Fibroblast of peridontal ligament (primary cell): ENCODE data around the gene NLRP6.
"Not testable (repeated sequence)": the region's sequence is repeated elsewhere in the genome, so short reads cannot be mapped to it uniquely, and the experiment has no call there.

Experiments
- DNase-seq: peaks from one replicate; pipeline ENCODE4 v3.0.0-alpha.2; 2010; ENCODE audit errors: extremely low read depth

NLRP6 gene

DNA sequence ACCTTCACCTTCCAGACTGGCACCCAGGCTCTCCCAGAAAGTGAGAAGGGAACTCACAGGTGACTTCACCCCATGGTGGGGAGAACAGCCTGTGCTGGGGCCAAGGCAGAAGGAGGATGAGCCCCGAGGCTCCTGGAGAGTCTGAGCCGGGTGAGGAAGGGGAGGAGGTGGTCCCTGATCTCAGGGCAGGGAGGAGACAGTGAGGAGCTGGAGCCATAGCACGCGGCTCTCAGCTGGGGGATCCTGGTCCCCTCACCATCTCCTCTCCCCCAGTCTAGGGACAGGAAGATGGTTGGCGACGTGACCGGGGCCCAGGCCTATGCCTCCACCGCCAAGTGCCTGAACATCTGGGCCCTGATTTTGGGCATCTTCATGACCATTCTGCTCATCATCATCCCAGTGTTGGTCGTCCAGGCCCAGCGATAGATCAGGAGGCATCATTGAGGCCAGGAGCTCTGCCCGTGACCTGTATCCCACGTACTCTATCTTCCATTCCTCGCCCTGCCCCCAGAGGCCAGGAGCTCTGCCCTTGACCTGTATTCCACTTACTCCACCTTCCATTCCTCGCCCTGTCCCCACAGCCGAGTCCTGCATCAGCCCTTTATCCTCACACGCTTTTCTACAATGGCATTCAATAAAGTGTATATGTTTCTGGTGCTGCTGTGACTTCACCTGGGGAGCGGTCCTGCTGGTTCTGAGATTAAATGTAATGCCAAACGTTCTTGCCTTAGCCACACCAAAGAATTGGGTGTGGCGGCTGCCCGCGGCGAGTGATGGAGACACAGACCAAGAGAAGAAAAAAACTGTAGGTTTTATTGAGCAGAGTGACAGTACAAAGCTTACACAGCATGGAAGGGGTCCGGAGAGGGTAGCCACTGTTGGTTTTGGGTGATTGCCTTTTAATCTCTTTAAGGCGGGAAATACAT, 30.8 kb downstream of the NLRP6 start:
- DNase-seq = not testable (repeated sequence)

DNA sequence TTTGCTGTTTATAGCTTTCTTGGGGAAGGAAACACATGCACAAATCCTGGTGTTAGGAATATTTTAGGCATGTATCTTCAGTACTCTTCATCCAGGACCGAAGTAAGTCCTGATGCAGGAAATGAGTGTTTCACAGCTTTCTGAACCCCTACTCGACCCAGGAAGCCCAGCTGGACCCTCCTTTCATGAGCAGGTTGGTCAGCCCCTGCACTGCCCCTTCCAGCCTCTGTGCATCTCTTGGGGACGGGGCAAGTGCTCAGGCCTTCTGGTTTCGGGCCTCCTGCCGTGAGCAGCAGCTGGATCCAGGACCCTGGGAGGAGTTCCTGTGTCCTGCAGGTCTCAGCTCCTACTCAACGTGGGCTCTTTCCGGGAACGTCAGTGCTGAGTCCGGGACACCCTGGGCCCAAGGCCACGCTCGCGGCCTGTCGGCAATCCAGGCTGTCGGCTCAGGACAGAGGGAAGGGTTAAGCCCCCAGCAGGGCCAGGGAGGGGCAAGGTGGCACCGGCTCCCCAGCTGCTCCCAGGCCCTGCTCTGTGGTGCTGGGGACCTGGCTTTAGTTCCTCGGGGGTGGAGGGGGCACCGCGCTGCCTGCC, 31.9 kb downstream of the NLRP6 start:
- DNase-seq = not testable (repeated sequence)

DNA sequence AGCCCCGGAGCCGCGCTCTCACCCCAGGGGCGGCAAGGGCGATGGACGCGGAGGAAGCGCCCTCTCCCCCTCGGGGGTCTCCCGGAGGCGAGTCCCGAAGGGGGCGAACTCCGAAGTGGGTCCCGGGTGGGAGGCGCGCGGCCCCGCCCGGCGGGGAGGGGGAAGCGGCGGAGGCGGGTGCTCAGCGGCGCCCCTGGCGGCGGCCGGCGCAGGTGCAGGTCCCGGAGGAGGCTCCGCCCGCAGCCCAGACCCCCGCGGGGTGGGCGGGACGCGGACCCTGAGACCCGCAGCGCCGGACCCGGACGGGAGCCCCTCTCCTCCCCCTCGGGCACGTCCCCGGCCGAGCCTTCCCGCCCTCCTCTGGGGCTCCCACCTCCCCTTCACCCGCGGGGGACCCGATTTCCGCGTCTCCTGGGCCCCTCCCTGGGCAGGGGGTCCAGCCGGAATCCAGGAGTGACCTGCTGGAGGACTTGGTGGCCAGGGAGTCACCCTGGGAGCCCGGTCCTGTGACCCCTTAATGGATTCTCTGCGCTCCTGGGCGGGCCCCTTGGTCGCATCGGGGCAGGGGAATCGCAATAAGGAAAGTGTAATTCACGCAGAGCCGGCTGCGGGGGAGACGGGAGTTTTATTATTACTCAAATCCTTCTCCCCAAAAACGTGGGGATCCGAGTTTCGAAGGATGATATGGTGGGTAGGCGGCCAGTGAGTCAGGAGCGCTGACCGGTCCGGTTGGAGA, 33.0 kb downstream of the NLRP6 start:
- not testable (repeated sequence) for DNase-seq

DNA sequence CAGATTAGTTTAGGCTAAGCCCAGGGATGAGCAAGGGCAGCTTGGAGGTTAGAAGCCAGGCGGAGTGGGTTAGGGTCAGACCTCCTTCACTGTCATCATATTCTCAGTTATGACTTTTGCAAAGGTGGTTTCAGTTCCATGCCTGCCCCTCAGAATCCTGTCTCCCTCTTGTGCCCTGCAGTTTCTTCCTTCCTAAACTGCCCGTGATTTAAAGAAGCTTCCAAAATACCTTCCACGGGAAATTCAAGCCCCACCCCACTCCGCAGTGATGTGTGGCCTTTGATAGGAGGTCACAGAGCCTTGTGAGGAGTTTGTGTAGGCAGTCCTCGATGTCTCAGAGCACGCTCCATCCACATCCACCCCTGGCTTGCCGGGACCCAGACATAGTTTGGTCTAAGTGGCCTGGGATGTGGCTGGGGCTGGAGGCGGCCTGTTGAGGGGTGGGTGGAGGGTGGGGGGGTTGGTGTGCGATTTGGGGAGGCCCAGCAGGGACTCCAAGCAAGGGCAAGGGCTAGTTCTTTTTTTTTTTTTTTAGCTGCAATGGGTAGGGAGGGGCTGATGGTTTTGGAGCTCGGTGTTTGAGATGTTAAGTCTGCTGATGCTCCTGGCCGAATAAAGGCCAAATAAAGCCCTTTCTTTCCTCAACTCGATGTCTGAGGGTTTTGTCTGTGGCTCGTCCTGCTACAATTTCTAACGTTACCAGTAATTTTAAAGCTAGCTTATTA, 34.0 kb downstream of the NLRP6 start:
- DNase-seq = no peak

DNA sequence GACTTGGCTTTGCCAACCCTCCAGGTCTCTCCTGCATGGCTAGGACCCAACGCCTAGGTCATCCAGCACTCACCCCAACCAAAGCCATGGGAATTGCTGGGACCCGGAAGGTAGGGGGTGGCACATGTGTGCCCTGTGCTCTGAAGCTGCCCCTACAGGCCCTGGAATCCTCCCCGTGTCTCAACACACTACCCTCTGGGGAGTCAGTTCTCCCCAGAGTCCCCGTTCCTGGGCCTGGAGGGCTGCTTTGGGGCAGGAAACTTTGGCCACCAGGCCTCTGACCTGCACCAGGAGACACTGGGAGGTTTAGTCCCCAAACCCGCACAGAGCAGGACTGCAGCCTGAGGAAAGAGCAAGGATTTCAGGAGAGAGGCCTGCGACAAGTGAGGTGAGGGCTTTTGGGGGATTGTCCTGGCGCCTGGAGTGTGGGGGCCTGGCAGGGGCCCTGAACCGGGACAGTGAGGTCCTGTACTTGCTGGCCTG, 35.1 kb downstream of the NLRP6 start:
- DNase-seq = no peak

DNA sequence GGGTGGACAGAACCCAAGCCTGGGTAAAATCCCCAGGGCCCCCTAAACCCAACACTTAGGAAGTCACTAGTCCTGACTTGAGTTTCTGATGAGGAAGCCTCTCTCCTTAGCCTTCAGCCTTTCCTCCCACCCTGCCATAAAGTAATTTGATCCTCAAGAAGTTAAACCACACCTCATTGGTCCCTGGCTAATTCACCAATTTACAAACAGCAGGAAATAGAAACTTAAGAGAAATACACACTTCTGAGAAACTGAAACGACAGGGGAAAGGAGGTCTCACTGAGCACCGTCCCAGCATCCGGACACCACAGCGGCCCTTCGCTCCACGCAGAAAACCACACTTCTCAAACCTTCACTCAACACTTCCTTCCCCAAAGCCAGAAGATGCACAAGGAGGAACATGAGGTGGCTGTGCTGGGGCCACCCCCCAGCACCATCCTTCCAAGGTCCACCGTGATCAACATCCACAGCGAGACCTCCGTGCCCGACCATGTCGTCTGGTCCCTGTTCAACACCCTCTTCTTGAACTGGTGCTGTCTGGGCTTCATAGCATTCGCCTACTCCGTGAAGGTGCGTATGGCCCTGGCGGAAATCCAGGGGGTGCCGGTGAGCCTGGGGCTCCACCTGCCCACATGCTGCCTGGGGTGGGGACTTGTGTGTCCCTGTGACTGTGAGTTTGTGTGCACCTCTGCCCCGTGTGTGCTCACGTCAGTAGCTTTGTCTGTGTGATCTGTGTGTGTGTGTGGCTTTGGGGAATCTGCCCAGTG, 35.8 kb downstream of the NLRP6 start, which contains the start of gene IFITM1:
Gene IFITM1, plus strand, starts transcription at position 254 of the 767 bp plus-strand sequence. Its CDS starts 131 bp downstream, at position 385.
- peak; percentile 92 for DNase-seq

DNA sequence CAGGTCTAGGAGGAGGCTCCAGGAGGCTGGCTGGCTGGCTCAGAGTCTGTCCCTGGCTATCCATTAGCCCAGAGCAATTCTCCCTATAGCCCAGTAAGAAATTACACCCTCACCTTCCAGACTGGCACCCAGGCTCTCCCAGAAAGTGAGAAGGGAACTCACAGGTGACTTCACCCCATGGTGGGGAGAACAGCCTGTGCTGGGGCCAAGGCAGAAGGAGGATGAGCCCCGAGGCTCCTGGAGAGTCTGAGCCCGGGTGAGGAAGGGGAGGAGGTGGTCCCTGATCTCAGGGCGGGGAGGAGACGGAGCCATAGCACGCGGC, 36.3 kb downstream of the NLRP6 start:
- not testable (repeated sequence) for DNase-seq

DNA sequence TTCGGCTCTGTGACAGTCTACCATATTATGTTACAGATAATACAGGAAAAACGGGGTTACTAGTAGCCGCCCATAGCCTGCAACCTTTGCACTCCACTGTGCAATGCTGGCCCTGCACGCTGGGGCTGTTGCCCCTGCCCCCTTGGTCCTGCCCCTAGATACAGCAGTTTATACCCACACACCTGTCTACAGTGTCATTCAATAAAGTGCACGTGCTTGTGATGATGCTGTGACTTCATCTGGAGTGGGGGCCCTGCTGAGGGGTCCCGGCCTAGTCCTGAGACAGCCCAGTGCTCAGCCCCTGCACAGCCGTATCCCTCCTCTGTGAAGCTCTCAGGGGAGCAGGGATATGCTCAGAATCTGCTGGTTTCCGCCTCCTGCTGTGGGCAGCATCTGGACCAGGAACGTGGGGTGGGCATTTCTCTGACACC, 36.9 kb downstream of the NLRP6 start:
- no peak for DNase-seq

DNA sequence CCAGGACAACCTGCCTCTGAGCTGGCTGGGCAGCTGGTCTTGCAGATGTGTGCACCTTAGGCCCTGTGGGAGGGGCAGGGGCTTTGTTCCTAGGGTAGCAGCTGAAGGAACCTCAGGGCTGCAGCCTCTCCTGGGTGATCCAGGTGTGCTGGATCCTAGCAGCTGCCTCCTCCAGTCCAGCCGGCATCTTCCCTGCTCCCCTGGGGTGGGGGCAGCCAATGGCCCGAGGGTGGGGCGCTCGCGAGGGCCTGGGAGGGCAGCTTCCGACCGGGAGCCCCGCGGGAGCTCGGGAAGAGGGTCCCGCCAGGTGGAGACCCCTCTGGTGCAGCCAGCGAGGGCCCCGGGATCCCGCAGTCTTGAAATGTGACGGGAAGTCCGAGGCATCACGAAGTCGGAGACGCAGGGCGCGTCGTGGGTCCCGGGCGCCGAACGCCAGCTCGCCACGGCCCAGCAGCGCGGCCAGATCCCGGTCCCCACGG, 37.3 kb downstream of the NLRP6 start:
- no peak for DNase-seq

DNA sequence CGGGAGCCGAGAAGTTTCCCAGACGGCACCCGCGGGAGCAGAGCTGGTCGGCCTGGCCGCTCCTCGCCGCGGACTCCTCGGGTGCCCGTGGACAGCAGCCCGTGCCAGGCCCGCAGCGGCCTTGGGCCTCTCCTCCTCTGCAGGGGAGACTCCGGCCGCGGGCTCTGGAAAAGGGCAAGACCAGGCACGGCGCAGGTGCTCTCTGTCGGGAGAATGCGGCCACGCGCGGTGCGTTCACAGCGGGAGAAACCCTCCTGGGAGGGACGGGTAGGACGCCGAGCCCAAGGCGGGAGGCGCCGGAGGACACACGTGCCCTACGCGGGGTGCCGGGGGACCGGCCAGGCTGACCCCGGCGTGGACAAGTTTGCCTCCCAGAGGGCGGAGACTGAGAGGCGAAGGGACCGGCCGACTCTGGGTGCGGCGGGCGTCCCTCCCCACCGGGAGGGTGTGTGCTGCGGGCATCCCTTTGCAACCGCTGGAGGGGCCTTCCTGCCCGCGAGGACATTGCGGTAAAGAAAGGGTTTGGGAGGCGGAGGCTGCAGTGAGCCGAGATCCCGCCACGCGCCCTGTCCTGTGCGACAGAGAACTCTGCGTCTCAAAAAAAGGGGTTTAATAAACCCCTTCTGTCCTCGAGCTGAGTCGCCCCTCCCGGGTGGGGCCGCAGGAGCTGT, 38.0 kb downstream of the NLRP6 start:
- no peak for DNase-seq

DNA sequence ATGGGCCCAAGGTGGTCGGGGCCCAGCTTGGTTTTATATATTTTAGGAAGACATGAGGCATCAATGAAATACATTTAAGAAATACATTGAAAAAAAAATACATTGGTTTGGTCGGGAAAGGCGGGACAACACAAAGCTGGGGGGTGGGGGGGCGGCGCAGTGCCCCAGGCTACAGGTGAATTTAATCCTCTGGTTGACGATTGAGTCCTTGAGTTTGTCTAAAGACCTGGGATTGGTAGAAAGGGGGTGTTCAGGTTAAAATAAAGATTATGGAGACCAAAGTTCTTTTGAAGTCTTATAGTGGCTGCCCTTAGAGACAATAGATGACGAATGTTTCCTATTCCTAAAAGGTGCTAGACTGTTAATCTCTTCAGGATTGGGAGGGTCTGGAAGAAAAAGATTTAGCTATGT, 38.7 kb downstream of the NLRP6 start:
- DNase-seq = no peak

DNA sequence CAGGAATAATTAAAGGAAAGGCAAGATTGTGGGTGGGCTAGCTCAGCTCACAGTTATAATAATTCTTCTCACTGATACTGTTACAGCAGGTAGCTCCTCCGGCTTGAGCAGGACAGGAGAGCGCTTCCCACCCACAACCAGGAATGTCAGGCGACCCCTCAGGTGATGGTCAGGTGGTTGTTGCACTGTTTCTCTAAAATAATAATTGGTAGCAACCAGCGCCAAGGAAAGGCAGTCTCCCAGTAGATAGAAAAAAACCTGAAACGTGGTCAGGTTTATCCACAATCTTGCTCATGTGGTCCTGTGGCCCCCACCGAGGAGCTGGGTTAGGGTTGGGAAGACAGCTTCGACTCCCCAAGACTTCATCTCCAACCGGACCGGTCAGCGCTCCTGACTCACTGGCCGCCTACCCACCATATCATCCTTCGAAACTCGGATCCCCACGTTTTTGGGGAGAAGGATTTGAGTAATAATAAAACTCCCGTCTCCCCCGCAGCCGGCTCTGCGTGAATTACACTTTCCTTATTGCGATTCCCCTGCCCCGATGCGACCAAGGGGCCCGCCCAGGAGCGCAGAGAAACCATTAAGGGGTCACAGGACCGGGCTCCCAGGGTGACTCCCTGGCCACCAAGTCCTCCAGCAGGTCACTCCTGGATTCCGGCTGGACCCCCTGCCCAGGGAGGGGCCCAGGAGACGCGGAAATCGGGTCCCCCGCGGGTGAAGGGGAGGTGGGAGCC, 39.6 kb downstream of the NLRP6 start:
- DNase-seq = not testable (repeated sequence)

DNA sequence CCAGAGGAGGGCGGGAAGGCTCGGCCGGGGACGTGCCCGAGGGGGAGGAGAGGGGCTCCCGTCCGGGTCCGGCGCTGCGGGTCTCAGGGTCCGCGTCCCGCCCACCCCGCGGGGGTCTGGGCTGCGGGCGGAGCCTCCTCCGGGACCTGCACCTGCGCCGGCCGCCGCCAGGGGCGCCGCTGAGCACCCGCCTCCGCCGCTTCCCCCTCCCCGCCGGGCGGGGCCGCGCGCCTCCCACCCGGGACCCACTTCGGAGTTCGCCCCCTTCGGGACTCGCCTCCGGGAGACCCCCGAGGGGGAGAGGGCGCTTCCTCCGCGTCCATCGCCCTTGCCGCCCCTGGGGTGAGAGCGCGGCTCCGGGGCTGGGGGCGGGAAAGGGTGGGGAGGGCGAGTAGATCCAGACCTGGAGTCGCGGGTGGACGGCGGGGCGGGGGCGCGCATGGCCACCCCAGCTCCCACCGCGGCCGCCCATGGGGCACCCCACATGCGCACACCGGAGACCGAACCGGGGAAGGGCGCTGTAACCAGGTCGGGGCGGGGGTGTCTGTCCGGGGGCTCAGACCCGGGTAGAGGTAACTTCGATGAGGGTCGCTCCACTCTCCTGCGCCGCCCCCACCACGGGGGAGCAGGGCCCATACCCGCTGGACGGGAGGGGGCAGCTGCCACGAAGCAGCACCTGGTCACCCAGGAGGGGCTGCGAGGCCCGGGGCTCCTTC, 40.4 kb downstream of the NLRP6 start:
- not testable (repeated sequence) for DNase-seq

DNA sequence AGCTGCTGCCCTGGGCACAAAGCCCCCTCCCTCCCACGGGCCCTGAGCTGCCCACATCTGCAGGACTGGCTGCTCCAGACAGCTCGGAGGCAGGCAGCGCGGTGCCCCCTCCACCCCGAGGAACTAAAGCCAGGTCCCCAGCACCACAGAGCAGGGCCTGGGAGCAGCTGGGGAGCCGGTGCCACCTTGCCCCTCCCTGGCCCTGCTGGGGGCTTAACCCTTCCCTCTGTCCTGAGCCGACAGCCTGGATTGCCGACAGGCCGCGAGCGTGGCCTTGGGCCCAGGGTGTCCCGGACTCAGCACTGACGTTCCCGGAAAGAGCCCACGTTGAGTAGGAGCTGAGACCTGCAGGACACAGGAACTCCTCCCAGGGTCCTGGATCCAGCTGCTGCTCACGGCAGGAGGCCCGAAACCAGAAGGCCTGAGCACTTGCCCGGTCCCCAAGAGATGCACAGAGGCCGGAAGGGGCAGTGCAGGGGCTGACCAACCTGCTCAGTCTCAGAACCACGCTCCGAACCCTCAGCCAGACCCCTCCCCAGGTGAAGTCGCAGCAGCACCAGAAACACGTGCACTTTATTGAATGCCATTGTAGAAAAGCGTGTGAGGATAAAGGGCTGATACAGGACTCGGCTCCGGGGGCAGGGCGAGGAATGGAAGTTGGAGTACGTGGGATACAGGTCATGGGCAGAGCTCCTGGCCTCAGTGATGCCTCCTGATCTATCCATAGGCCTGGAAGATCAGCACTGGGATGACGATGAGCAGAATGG, 41.1 kb downstream of the NLRP6 start:
- DNase-seq = not testable (repeated sequence)

DNA sequence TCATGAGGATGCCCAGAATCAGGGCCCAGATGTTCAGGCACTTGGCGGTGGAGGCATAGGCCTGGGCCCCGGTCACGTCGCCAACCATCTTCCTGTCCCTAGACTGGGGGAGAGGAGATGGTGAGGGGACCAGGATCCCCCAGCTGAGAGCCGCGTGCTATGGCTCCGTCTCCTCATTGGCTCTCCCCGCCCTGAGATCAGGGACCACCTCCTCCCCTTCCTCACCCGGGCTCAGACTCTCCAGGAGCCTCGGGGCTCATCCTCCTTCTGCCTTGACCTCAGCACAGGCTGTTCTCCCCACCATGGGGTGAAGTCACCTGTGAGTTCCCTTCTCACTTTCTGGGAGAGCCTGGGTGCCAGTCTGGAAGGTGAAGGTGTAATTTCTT, 41.7 kb downstream of the NLRP6 start:
- DNase-seq = not testable (repeated sequence)

DNA sequence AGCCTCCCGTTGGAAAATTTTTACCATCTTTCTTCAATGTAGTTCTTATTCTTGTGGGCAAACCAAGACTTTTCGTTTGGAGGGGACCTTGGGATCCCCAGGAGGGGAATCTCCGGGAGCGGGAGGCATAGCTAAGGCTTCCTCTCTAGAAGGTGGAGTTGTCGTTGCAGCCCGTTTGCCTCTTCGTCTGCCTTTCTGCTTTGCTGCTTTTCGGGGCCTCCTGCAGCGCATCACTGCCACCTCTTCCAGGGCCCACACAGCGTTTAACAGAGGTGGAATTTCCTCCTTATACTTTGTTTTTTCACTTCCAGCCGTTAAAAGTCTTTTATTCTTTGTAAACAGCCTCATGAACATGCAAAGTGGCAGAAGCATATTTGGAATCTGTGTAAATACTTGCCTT, 45.9 kb downstream of the NLRP6 start:
- DNase-seq = no peak

DNA sequence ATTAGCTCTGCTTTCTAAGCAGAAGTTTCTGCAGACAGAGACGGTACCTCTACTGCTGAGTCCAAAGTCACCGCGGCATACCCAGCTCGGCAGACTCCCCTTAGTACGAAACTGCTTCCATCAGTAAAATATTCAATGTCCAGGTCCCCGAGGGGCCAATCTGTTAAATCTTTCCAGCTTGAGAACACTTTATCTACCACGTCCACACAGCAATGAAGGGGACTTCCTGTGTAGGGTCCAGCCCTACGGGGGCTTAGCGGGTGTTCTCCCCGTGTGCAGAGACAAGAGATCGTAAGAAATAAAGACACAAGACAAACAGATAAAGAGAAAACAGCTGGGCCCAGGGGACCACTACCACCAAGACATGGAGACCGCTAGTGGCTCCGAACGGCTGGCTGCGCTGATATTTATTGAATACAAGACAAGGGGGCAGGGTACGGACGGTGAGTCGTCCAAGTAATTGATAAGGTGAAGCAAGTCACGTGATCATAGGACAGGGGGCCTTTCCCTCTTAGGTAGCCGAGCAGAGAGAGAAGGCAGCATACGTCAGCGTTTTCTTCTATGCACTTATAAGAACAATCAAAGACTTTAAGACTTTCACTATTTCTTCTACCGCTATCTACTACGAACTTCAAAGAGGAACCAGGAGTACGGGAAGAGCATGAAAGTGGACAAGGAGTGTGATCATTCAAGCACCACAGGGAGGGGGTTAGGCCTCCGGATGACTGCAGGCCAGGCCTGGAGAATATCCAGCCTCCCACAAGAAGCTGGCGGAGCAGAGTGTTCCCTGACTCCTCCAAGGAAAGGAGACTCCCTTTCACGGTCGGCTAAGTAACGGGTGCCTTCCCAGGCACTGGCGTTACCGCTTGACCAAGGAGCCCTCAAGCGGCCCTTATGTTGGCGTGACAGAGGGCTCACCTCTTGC, 46.6 kb downstream of the NLRP6 start:
- DNase-seq = not testable (repeated sequence)
